ENCODE data around the gene RHBDL3. TPM values are rescaled to one million over a fixed set of nuclear protein-coding genes. Genes with fewer than 3 reads are reported as not detected.
A peak's percentile ranks its signal among the peaks of the same experiment; 100 is the strongest.
"Not testable (repeated sequence)": the region's sequence is repeated elsewhere in the genome, so short reads cannot be mapped to it uniquely, and the experiment has no call there.

RHBDL3 gene
- total RNA-seq, 1 experiment from 2014 or later, result not detected

- H3K79me2 ChIP-seq (ENCODE audit: low read depth), result peaks cover 60% of the 10 kb centered on the region
- CTCF ChIA-PET, result no interaction called here
Observed at GRCh38 chr17:32349503-32349853, 83.8 kb downstream of the RHBDL3 start.

GRCh38 chr17:32349854-32350665 is 84.4 kb downstream of the RHBDL3 start, which contains the start of gene ZNF207:
TSS of gene ZNF207 (plus strand) at chr17:32350157. CDS start at chr17:32350286, 129 bp downstream.
- CTCF ChIA-PET, result no interaction called here
- Histone ChIP-seq H3K4me3 (peak within 1 kb of the TSS; percentile 68), H3K9me2 (ENCODE audit: insufficient read depth) (no peaks in the 10 kb centered on the region), H3K36me3 (ENCODE audit: low read depth) (peaks cover 22% of the 10 kb centered on the region), H3K79me2 (ENCODE audit: low read depth) (peaks cover 66% of the 10 kb centered on the region), H3K27me3 (ENCODE audit: insufficient read depth, low read depth) (no peaks in the 10 kb centered on the region), H3K4me1 (replicated peaks; ENCODE audit: insufficient read depth) (peaks cover 23% of the 10 kb centered on the region; the same call in 1 of the 2 replicates), H3K4me2 (peak within 1 kb of the TSS; percentile 83), H3K9me3 (ENCODE audit: insufficient read depth, low read depth) (no peaks in the 10 kb centered on the region), H4K20me1 (ENCODE audit: insufficient read depth) (peaks cover 41% of the 10 kb centered on the region), H3F3A (ENCODE audit: insufficient read depth, low read depth) (peaks cover 24% of the 10 kb centered on the region; the same call in 1 of the 2 replicates), H2AFZ (peak within 1 kb of the TSS; percentile 96), H3K27ac (peak within 1 kb of the TSS; percentile 87)
- intact Hi-C loops (cut with micrococcal nuclease; ENCODE audit: unreplicated experiment), result loop anchor here (5.0 kb wide), 1 partner anchor 92 kb away; the partner anchor contains the start of gene PSMD11
- POLR2A ChIA-PET (ENCODE audit: unreplicated experiment), result interaction anchor here (0.7 kb wide), 1 partner anchor 777 kb away, joined by 3 read pairs; no protein-coding TSS in a partner anchor
- TF ChIP-seq CTCF (conservative IDR thresholded peaks at IDR 0.05), result no peak
- no peak for TF ChIP-seq EZH2 (IDR thresholded peaks at IDR 0.05; ENCODE audit: low read depth)
- DNase-seq, result peak; percentile 84 to 92
- BruUV-seq (replicated peaks), result TSS peak; percentile 86

More at GRCh38 chr17:32349503-32349853, 83.8 kb downstream of the RHBDL3 start:
- peak in 1 of 2 experiments; percentile 7 for DNase-seq
- Histone ChIP-seq H3K4me3 (peak overlapping the region; percentile 68), H3K4me1 (replicated peaks; ENCODE audit: insufficient read depth) (peaks cover 18% of the 10 kb centered on the region; the same call in 1 of the 2 replicates), H3K27me3 (ENCODE audit: insufficient read depth, low read depth) (no peaks in the 10 kb centered on the region), H3F3A (ENCODE audit: insufficient read depth, low read depth) (peaks cover 18% of the 10 kb centered on the region; the same call in 1 of the 2 replicates), H2AFZ (peak overlapping the region; percentile 96), H3K4me2 (peak overlapping the region; percentile 83), H4K20me1 (ENCODE audit: insufficient read depth) (peaks cover 35% of the 10 kb centered on the region), H3K36me3 (ENCODE audit: low read depth) (peaks cover 21% of the 10 kb centered on the region; the same call in 1 of the 2 replicates), H3K9me2 (ENCODE audit: insufficient read depth) (no peaks in the 10 kb centered on the region), H3K27ac (peak overlapping the region; percentile 87), H3K9me3 (ENCODE audit: insufficient read depth, low read depth) (no peaks in the 10 kb centered on the region)
- intact Hi-C loops (cut with micrococcal nuclease; ENCODE audit: unreplicated experiment), result no loop called here
- TSS peak; percentile 88 for BruUV-seq (replicated peaks)
- POLR2A ChIA-PET (ENCODE audit: unreplicated experiment), result no interaction called here
- TF ChIP-seq CTCF (conservative IDR thresholded peaks at IDR 0.05), result no peak
- no peak for TF ChIP-seq EZH2 (IDR thresholded peaks at IDR 0.05; ENCODE audit: low read depth)

- Histone ChIP-seq H3K27me3 (ENCODE audit: insufficient read depth, low read depth) (no peaks in the 10 kb centered on the region), H3K27ac (peak overlapping the region; percentile 87), H3K36me3 (ENCODE audit: low read depth) (peaks cover 30% of the 10 kb centered on the region), H4K20me1 (ENCODE audit: insufficient read depth) (peaks cover 49% of the 10 kb centered on the region), H3K4me2 (peak overlapping the region; percentile 83), H3K9me2 (ENCODE audit: insufficient read depth) (no peaks in the 10 kb centered on the region), H3K4me3 (peak overlapping the region; percentile 68), H3F3A (ENCODE audit: insufficient read depth, low read depth) (peaks cover 32% of the 10 kb centered on the region; the same call in 1 of the 2 replicates), H3K79me2 (ENCODE audit: low read depth) (peaks cover 73% of the 10 kb centered on the region), H2AFZ (no peak overlapping the region; the same call in 1 of the 2 replicates), H3K9me3 (ENCODE audit: insufficient read depth, low read depth) (no peaks in the 10 kb centered on the region), H3K4me1 (replicated peaks; ENCODE audit: insufficient read depth) (peaks cover 31% of the 10 kb centered on the region)
- ChIA-PET POLR2A (ENCODE audit: unreplicated experiment) (interaction anchor here (0.7 kb wide), 1 partner anchor 778 kb away, joined by 3 read pairs; no protein-coding TSS in a partner anchor), CTCF (interaction anchor here (0.9 kb wide), 1 partner anchor 98 kb away, joined by 3 read pairs; no protein-coding TSS in a partner anchor)
- peak; percentile 19 to 60 for DNase-seq
- no peak for TF ChIP-seq CTCF (conservative IDR thresholded peaks at IDR 0.05)
- TF ChIP-seq EZH2 (IDR thresholded peaks at IDR 0.05; ENCODE audit: low read depth), result no peak
- intact Hi-C loops (cut with micrococcal nuclease; ENCODE audit: unreplicated experiment), result loop anchor here (5.0 kb wide), 1 partner anchor 91 kb away; the partner anchor contains the start of gene PSMD11
- BruUV-seq (replicated peaks), result no TSS peak
Observed at GRCh38 chr17:32350666-32351418, 85.2 kb downstream of the RHBDL3 start.

- H3K27ac ChIP-seq; H3K9me2 ChIP-seq (ENCODE audit: insufficient read depth); POLR2A ChIA-PET (ENCODE audit: unreplicated experiment); BruUV-seq (replicated peaks); H2AFZ ChIP-seq; H3K27me3 ChIP-seq (ENCODE audit: insufficient read depth, low read depth); DNase-seq; H3K9me3 ChIP-seq (ENCODE audit: insufficient read depth, low read depth); CTCF ChIA-PET: not testable (repeated sequence)
- H4K20me1 ChIP-seq (ENCODE audit: insufficient read depth), result peaks cover 66% of the 10 kb centered on the region
- peaks cover 42% of the 10 kb centered on the region for H3K4me1 ChIP-seq (replicated peaks; ENCODE audit: insufficient read depth)
- H3K36me3 ChIP-seq (ENCODE audit: low read depth), result peaks cover 38% of the 10 kb centered on the region
- H3K79me2 ChIP-seq (ENCODE audit: low read depth), result peaks cover 91% of the 10 kb centered on the region
- peak overlapping the region; percentile 68 for H3K4me3 ChIP-seq
- H3F3A ChIP-seq (ENCODE audit: insufficient read depth, low read depth), result peaks cover 46% of the 10 kb centered on the region; the same call in 1 of the 2 replicates
- peak overlapping the region; percentile 83 for H3K4me2 ChIP-seq
- intact Hi-C loops (cut with micrococcal nuclease; ENCODE audit: unreplicated experiment), result loop anchor here (5.0 kb wide), 1 partner anchor 90 kb away; the partner anchor contains the start of gene PSMD11
Observed at GRCh38 chr17:32352734-32353133, 87.1 kb downstream of the RHBDL3 start.

Measured in PC-9 (cell line).